Endothelial cell of umbilical vein (primary cell): ENCODE measurements around the gene SIN3B.

Source experiments
- POLR2A ChIP-seq: IDR thresholded peaks from 2 replicates; pipeline ENCODE4 v1.6.1; 2012; ENCODE audit warnings: low read depth, mild to moderate bottlenecking, control low read depth, low read length
- POLR2AphosphoS5 ChIP-seq: IDR thresholded peaks from 2 replicates; pipeline ENCODE4 v1.6.1; 2012; ENCODE audit warnings: low read depth, mild to moderate bottlenecking, control low read depth, low read length, moderate library complexity; ENCODE audit not compliant: insufficient read depth
- TF ChIP-seq, protein P1 (sequence below): IDR thresholded peaks from 2 replicates; pipeline ENCODE4 v1.6.1; 2011; ENCODE audit not compliant: insufficient read depth, insufficient read length
- TF ChIP-seq, protein P2 (sequence below), 2 donors: IDR thresholded peaks; 1 replicate in 1 of 2; 2 replicates in 1 of 2; pipeline ENCODE4 v1.5.1; 2011; ENCODE audit warnings: low read length in 2 of 2, mild to moderate bottlenecking in 2 of 2, moderate library complexity in 2 of 2, control low read depth in 1 of 2, inconsistent platforms in 1 of 2, low read depth in 1 of 2; ENCODE audit not compliant: insufficient read depth in 1 of 2; ENCODE audit errors: extremely low read depth in 1 of 2

DNA sequence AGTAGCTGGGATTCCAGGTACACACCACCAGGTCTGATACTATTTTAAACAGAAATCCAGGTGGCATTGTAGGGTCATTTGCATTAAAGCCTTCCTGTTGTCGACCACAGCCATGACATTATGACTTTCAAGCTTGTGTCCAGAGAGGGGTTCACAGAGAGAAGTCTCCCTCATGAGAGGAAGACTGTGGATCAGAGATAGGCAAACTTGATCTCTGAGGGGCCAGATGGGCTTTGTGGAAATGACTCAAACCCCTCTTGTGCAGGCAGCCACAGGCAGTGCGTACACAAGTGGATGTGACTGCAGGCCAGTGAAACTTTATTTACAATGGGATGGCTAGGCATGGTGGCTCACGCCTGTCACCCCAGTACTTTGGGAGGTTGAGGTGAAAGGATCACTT is 31.8 kb downstream of the SIN3B start:
- TF ChIP-seq POLR2A (no peak), POLR2AphosphoS5 (no peak)
- TF ChIP-seq, protein P1, sequence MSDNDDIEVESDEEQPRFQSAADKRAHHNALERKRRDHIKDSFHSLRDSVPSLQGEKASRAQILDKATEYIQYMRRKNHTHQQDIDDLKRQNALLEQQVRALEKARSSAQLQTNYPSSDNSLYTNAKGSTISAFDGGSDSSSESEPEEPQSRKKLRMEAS: no peak
- TF ChIP-seq, protein P2, sequence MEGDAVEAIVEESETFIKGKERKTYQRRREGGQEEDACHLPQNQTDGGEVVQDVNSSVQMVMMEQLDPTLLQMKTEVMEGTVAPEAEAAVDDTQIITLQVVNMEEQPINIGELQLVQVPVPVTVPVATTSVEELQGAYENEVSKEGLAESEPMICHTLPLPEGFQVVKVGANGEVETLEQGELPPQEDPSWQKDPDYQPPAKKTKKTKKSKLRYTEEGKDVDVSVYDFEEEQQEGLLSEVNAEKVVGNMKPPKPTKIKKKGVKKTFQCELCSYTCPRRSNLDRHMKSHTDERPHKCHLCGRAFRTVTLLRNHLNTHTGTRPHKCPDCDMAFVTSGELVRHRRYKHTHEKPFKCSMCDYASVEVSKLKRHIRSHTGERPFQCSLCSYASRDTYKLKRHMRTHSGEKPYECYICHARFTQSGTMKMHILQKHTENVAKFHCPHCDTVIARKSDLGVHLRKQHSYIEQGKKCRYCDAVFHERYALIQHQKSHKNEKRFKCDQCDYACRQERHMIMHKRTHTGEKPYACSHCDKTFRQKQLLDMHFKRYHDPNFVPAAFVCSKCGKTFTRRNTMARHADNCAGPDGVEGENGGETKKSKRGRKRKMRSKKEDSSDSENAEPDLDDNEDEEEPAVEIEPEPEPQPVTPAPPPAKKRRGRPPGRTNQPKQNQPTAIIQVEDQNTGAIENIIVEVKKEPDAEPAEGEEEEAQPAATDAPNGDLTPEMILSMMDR (IDR thresholded peaks at IDR 0.05; ENCODE audit: extremely low read depth in 1 of 2, insufficient read depth in 1 of 2, low read depth in 1 of 2, low read length in 2 of 2): no peak
